Neuron (in vitro differentiated cells): ENCODE measurements around the gene PCNA.

Source experiments
- H2AFZ ChIP-seq: one replicate; pipeline ENCODE4 v1.6.1; 2013; ENCODE audit warnings: low read depth, mild to moderate bottlenecking, inconsistent platforms, low read length, moderate library complexity
- H3K27me3 ChIP-seq: one replicate; pipeline ENCODE4 v1.6.1; 2013; ENCODE audit warnings: low read length; ENCODE audit not compliant: insufficient read depth
- H3K36me3 ChIP-seq: one replicate; pipeline ENCODE4 v1.6.1; 2013; ENCODE audit warnings: low read length; ENCODE audit not compliant: insufficient read depth
- H3K4me1 ChIP-seq: one replicate; pipeline ENCODE4 v1.6.1; 2013; ENCODE audit warnings: low read length; ENCODE audit not compliant: insufficient read depth
- H3K4me3 ChIP-seq: 2 replicates; pipeline ENCODE4 v1.5.1; 2013; ENCODE audit warnings: mild to moderate bottlenecking, low read length, moderate library complexity
- H3K9me3 ChIP-seq: one replicate; pipeline ENCODE4 v1.6.1; 2013; ENCODE audit warnings: low read length

Gene PCNA

GRCh38 chr20:5150226-5151076 is 30.7 kb upstream of the PCNA start:
- Histone ChIP-seq H3K36me3 (peaks cover under 1% of the 10 kb centered on the region), H2AFZ (no peak overlapping the region), H3K27me3 (no peaks in the 10 kb centered on the region), H3K4me1 (no peaks in the 10 kb centered on the region), H3K4me3 (no peak overlapping the region), H3K9me3 (no peaks in the 10 kb centered on the region)

GRCh38 chr20:5149892-5150225 is 30.1 kb upstream of the PCNA start:
- H3K4me1 ChIP-seq, result no peaks in the 10 kb centered on the region
- H3K9me3 ChIP-seq, result no peaks in the 10 kb centered on the region
- peaks cover 4% of the 10 kb centered on the region for H3K36me3 ChIP-seq
- no peak overlapping the region for H2AFZ ChIP-seq
- H3K4me3 ChIP-seq, result no peak overlapping the region
- H3K27me3 ChIP-seq, result no peaks in the 10 kb centered on the region

GRCh38 chr20:5148581-5148980 is 28.8 kb upstream of the PCNA start:
- Histone ChIP-seq H3K9me3 (no peaks in the 10 kb centered on the region), H3K4me3 (no peak overlapping the region), H3K4me1 (no peaks in the 10 kb centered on the region), H2AFZ (no peak overlapping the region), H3K36me3 (peaks cover 8% of the 10 kb centered on the region), H3K27me3 (no peaks in the 10 kb centered on the region)

GRCh38 chr20:5146871-5147592 is 27.3 kb upstream of the PCNA start:
- Histone ChIP-seq H3K27me3 (no peaks in the 10 kb centered on the region), H3K9me3 (no peaks in the 10 kb centered on the region), H3K4me1 (no peaks in the 10 kb centered on the region), H3K4me3 (no peak overlapping the region), H2AFZ (no peak overlapping the region), H3K36me3 (peaks cover 10% of the 10 kb centered on the region)

- H3K4me1 ChIP-seq, result no peaks in the 10 kb centered on the region
- no peak overlapping the region for H2AFZ ChIP-seq
- H3K36me3 ChIP-seq, result peaks cover 10% of the 10 kb centered on the region
- H3K27me3 ChIP-seq, result no peaks in the 10 kb centered on the region
- no peaks in the 10 kb centered on the region for H3K9me3 ChIP-seq
- no peak overlapping the region for H3K4me3 ChIP-seq
These were observed 26.4 kb upstream of the PCNA start for GRCh38 chr20:5146099-5146668.

- Histone ChIP-seq H3K36me3 (peaks cover 10% of the 10 kb centered on the region), H3K9me3 (no peaks in the 10 kb centered on the region), H2AFZ (no peak overlapping the region), H3K4me1 (no peaks in the 10 kb centered on the region), H3K27me3 (no peaks in the 10 kb centered on the region), H3K4me3 (no peak overlapping the region)
These were observed 25.8 kb upstream of the PCNA start for GRCh38 chr20:5145365-5146098.

- no peaks in the 10 kb centered on the region for H3K4me1 ChIP-seq
- no peak overlapping the region for H3K4me3 ChIP-seq
- H3K27me3 ChIP-seq, result no peaks in the 10 kb centered on the region
- no peak overlapping the region for H2AFZ ChIP-seq
- peaks cover 10% of the 10 kb centered on the region for H3K36me3 ChIP-seq
- no peaks in the 10 kb centered on the region for H3K9me3 ChIP-seq
These were observed 24.1 kb upstream of the PCNA start for GRCh38 chr20:5143851-5144250.

GRCh38 chr20:5141615-5142014 is 21.9 kb upstream of the PCNA start:
- Histone ChIP-seq H3K4me3 (no peak overlapping the region), H3K36me3 (peaks cover 10% of the 10 kb centered on the region), H3K27me3 (no peaks in the 10 kb centered on the region), H3K4me1 (no peaks in the 10 kb centered on the region), H2AFZ (no peak overlapping the region), H3K9me3 (no peaks in the 10 kb centered on the region)

GRCh38 chr20:5140195-5140594 is 20.4 kb upstream of the PCNA start:
- peaks cover 7% of the 10 kb centered on the region for H3K36me3 ChIP-seq
- H3K27me3 ChIP-seq, result no peaks in the 10 kb centered on the region
- no peaks in the 10 kb centered on the region for H3K4me1 ChIP-seq
- no peak overlapping the region for H2AFZ ChIP-seq
- no peaks in the 10 kb centered on the region for H3K9me3 ChIP-seq
- no peak overlapping the region for H3K4me3 ChIP-seq

GRCh38 chr20:5136096-5136495 is 16.3 kb upstream of the PCNA start:
- Histone ChIP-seq H2AFZ (no peak overlapping the region), H3K9me3 (no peaks in the 10 kb centered on the region), H3K27me3 (no peaks in the 10 kb centered on the region), H3K4me1 (no peaks in the 10 kb centered on the region), H3K4me3 (no peak overlapping the region), H3K36me3 (peaks cover 3% of the 10 kb centered on the region)

GRCh38 chr20:5135363-5136012 is 15.7 kb upstream of the PCNA start:
- H3K4me3 ChIP-seq, result no peak overlapping the region
- no peaks in the 10 kb centered on the region for H3K27me3 ChIP-seq
- H3K36me3 ChIP-seq, result peaks cover 3% of the 10 kb centered on the region
- no peak overlapping the region for H2AFZ ChIP-seq
- no peaks in the 10 kb centered on the region for H3K9me3 ChIP-seq
- H3K4me1 ChIP-seq, result no peaks in the 10 kb centered on the region

- Histone ChIP-seq H2AFZ (no peak overlapping the region), H3K36me3 (peaks cover 4% of the 10 kb centered on the region), H3K4me1 (peaks cover under 1% of the 10 kb centered on the region), H3K9me3 (no peaks in the 10 kb centered on the region), H3K4me3 (no peak overlapping the region), H3K27me3 (no peaks in the 10 kb centered on the region)
These were observed 14.2 kb upstream of the PCNA start for GRCh38 chr20:5133998-5134397.
